ENCODE data around the gene SEPTIN5.

GRCh38 chr22:19665784-19666672 lies 48.3 kb upstream of the SEPTIN5 start:
- TF ChIP-seq TAF1 (IDR thresholded peaks at IDR 0.05; ENCODE audit: borderline replicate concordance, insufficient read depth, low read length) (no peak), POLR2AphosphoS5 (IDR thresholded peaks at IDR 0.05; ENCODE audit: low read depth, low read length) (no peak)
